Upper lobe of left lung (tissue), 6 donors: Measurements from ENCODE around the gene LIN37. TPM values are rescaled to one million over a fixed set of nuclear protein-coding genes. Genes with fewer than 3 reads are reported as not detected.

Source experiments
- ATAC-seq, 2 donors: fragments of 200-7000 bp; cut with Tn5 transposase; one replicate each; pipeline ENCODE4 v1.9.1; 2022; ENCODE audit warnings: mild to moderate bottlenecking in 2 of 2, moderate library complexity in 2 of 2; ENCODE audit not compliant: low FRiP score in 2 of 2
- DNase-seq, 2 donors: peaks; one replicate each; pipeline ENCODE4 v3.0.0-alpha.2; 2019 to 2020
- H3K27ac ChIP-seq, 4 donors: fragments of 200-600 bp; sonication (generic); one replicate each; pipeline ENCODE4 v1.5.1; 2016 to 2019
- H3K27me3 ChIP-seq, 4 donors: fragments of 200-600 bp; sonication (generic); one replicate each; pipeline ENCODE4 v1.5.1; 2017 to 2019
- H3K36me3 ChIP-seq, 4 donors: fragments of 200-600 bp; sonication (generic); one replicate each; pipeline ENCODE4 v1.5.1; 2016 to 2019
- H3K4me1 ChIP-seq, 4 donors: fragments of 200-600 bp; sonication (generic); one replicate each; pipeline ENCODE4 v1.5.1; 2018 to 2019
- H3K4me3 ChIP-seq, 4 donors: fragments of 200-600 bp; sonication (generic); one replicate each; pipeline ENCODE4 v1.5.1; 2017 to 2019; ENCODE audit warnings: mild to moderate bottlenecking in 2 of 4, moderate library complexity in 1 of 4
- H3K9me3 ChIP-seq, 4 donors: fragments of 200-600 bp; sonication (generic); one replicate each; pipeline ENCODE4 v1.5.1; 2018 to 2019
- EP300 ChIP-seq, 4 donors: sonication (generic); formaldehyde crosslinking; IDR thresholded peaks; one replicate each; pipeline ENCODE4 v1.5.1; 2017; ENCODE audit warnings: antibody characterized with exemption in 4 of 4, control low read depth in 2 of 4
- POLR2A ChIP-seq, 4 donors: fragments of 450-650 bp; IDR thresholded peaks; one replicate each; pipeline ENCODE4 v1.5.1; 2016 to 2017; ENCODE audit warnings: antibody characterized with exemption in 4 of 4, mild to moderate bottlenecking in 2 of 4
- POLR2AphosphoS5 ChIP-seq, 2 donors: sonication (generic); formaldehyde crosslinking; IDR thresholded peaks; one replicate each; pipeline ENCODE4 v1.5.1; 2017; ENCODE audit warnings: antibody characterized with exemption in 2 of 2
- WGBS, 2 donors: methylation state at CpG; one replicate each; pipeline ENCODE4 v1.1.5; 2017 to 2018; 5-methylcytosine and 5-hydroxymethylcytosine counted together
- total RNA-seq, 6 donors: library from RNA; depleted of rRNA in 4 of 6; stranded (reverse); fragments of >200 nt in 4 of 6; gene quantifications; one replicate each; pipeline versions ENCODE4 v1.1.0 to v1.2.1, GENCODE V29; 2016 to 2021
- TF ChIP-seq, protein P1 (sequence below), 6 experiments: fragments of 450-650 bp in 4 of 6; fragments of 200-600 bp in 2 of 6; sonication (generic) in 2 of 6; IDR thresholded peaks; one replicate each; pipeline ENCODE4 v1.5.1; 2016 to 2019; ENCODE audit warnings: antibody characterized with exemption in 6 of 6
- donor health status: DM: no; HTN: no; CAD: no; lungs with moderate emphysema.
- donor health status: DM: no; HTN: yes; CAD: no; lungs with severe emphysema.

LIN37 gene
- total RNA-seq, 6 donors from 2014 or later: 4.0 to 16.9 (median 10.9) TPM

DNA sequence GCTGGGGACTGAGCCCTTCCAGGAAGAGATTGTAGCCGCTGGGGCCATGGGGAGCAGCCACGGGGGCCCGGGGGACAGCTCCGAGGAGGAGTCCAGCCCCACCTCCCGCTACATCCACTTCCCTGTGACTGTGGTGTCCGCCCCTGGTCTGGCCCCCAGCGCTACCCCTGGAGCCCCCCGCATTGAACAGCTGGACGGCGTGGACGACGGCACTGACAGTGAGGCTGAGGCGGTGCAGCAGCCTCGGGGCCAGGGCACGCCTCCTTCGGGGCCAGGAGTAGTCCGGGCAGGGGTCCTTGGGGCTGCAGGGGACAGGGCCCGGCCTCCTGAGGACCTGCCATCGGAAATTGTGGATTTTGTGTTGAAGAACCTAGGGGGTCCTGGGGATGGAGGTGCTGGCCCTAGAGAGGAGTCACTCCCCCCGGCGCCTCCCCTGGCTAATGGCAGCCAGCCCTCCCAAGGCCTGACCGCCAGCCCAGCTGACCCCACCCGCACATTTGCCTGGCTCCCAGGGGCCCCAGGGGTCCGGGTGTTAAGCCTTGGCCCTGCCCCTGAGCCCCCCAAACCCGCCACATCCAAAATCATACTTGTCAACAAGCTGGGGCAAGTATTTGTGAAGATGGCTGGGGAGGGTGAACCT lies 15.7 kb upstream of the LIN37 start:
- DNase-seq: peak in 1 of 2 donors; percentile 76
- TF ChIP-seq POLR2A (IDR thresholded peaks at IDR 0.05): no peak
- TF ChIP-seq, protein P1, sequence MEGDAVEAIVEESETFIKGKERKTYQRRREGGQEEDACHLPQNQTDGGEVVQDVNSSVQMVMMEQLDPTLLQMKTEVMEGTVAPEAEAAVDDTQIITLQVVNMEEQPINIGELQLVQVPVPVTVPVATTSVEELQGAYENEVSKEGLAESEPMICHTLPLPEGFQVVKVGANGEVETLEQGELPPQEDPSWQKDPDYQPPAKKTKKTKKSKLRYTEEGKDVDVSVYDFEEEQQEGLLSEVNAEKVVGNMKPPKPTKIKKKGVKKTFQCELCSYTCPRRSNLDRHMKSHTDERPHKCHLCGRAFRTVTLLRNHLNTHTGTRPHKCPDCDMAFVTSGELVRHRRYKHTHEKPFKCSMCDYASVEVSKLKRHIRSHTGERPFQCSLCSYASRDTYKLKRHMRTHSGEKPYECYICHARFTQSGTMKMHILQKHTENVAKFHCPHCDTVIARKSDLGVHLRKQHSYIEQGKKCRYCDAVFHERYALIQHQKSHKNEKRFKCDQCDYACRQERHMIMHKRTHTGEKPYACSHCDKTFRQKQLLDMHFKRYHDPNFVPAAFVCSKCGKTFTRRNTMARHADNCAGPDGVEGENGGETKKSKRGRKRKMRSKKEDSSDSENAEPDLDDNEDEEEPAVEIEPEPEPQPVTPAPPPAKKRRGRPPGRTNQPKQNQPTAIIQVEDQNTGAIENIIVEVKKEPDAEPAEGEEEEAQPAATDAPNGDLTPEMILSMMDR (IDR thresholded peaks at IDR 0.05): no peak
- TF ChIP-seq EP300 (IDR thresholded peaks at IDR 0.05): no peak
- no peak for TF ChIP-seq POLR2AphosphoS5 (IDR thresholded peaks at IDR 0.05)
- Histone ChIP-seq H3K27ac (no peak overlapping the region), H3K9me3 (no peaks in the 10 kb centered on the region), H3K36me3 (peaks cover 43 to 100% (median 90%) of the 10 kb centered on the region in 4 donors), H3K4me1 (no peaks in the 10 kb centered on the region), H3K27me3 (no peaks in the 10 kb centered on the region), H3K4me3 (no peak overlapping the region)
- ATAC-seq: no peak
- 86% methylated on average over 19 of the region's 25 CpGs; no CpG with 5 or more reads in 1 of the 2 donors for WGBS, 2 donors

DNA sequence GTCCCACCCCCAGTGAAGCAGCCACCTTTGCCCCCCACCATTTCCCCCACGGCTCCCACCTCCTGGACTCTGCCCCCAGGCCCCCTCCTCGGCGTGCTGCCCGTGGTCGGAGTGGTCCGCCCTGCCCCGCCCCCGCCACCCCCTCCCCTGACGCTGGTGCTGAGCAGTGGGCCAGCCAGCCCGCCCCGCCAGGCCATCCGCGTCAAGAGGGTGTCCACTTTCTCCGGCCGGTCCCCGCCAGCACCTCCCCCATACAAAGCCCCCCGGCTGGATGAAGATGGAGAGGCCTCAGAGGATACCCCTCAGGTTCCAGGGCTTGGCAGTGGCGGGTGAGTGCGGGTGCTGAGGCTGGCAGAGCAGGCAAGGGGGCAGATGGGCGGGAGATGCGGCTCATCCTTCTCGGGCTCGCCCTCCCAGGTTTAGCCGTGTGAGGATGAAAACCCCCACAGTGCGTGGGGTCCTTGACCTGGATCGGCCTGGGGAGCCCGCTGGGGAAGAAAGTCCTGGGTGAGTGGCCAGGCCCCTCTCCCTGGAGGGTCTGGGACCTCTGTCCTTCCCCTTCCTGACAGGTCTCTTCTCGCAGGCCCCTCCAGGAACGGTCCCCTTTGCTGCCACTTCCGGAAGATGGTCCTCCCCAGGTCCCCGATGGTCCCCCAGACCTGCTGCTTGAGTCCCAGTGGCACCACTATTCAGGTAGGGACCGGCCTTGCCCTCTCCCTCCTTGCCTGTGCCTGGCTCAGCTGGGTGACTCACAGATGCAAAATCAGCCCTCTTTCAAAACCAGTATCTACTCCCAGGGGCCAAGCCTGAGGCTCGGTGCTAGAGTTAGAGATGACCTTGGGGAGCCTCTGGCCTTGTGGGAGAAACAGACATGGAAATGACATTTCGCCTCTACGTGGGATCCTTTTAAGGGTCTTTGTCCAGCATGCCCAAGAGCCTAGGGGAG lies 14.9 kb upstream of the LIN37 start:
- H3K4me1 ChIP-seq: no peaks in the 10 kb centered on the region
- no peak for TF ChIP-seq EP300 (IDR thresholded peaks at IDR 0.05)
- TF ChIP-seq POLR2A (IDR thresholded peaks at IDR 0.05): no peak
- TF ChIP-seq, protein P1 (IDR thresholded peaks at IDR 0.05): no peak
- no peak for TF ChIP-seq POLR2AphosphoS5 (IDR thresholded peaks at IDR 0.05)
- H3K9me3 ChIP-seq: no peaks in the 10 kb centered on the region
- H3K27me3 ChIP-seq: no peaks in the 10 kb centered on the region
- H3K4me3 ChIP-seq: no peak overlapping the region
- H3K27ac ChIP-seq: no peak overlapping the region
- DNase-seq (no peak), ATAC-seq (no peak)
- WGBS, 2 donors: 96% methylated on average over 17 to 29 of the region's 35 CpGs
- peaks cover 38 to 100% (median 90%) of the 10 kb centered on the region in 4 donors for H3K36me3 ChIP-seq

DNA sequence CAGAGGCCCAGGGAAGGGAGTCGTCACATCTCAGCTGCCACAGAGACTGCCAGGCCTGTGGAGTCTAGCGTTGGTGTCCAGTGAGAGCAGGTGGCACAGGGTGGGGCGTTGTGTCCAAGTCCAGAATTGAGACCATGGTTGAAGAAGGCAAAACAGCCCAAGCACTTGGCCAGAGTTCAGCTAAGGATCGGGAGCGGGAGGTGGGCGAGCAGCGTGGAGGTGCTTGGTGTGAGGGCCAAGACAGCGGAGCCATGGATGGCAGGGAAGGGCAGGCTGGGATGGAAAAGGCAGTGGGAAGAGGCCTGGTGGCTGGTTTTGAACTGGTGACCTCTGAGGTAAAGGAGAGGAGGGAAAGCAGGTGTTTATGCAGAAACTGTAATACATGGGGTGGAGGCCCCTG lies 14.1 kb upstream of the LIN37 start:
- Histone ChIP-seq H3K4me1 (peaks cover 0 to 5% (median 3%) of the 10 kb centered on the region in 4 donors), H3K27me3 (no peaks in the 10 kb centered on the region), H3K36me3 (peaks cover 31 to 99% (median 87%) of the 10 kb centered on the region in 4 donors), H3K4me3 (no peak overlapping the region), H3K9me3 (no peaks in the 10 kb centered on the region), H3K27ac (no peak overlapping the region)
- WGBS, 2 donors: 93 to 96% methylated on average over 8 of the region's 8 CpGs
- TF ChIP-seq POLR2AphosphoS5 (IDR thresholded peaks at IDR 0.05) (no peak), EP300 (IDR thresholded peaks at IDR 0.05) (no peak), POLR2A (IDR thresholded peaks at IDR 0.05) (no peak)
- TF ChIP-seq, protein P1 (IDR thresholded peaks at IDR 0.05): no peak
- no peak for ATAC-seq
- no peak for DNase-seq

DNA sequence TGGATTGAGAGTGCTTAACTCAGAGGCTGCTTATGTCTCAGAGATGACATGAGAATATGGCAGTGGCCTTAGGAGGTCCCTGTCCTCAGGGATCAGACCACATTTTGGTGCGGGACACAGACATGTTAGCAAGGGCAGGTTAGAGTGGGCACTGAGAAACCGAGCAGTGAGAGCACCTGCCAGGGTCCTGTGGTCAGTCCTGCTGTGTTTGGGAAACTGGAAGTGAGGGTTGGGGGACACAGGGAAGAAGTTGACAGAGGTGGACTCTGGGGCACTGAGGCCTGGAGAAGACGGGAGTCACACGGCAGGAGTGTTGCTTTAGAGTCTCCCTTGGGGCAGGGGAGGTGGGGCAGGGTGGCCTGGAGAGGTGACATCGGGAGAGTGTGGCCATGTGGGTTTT lies 13.5 kb upstream of the LIN37 start:
- WGBS, 2 donors: 91 to 94% methylated on average over 5 of the region's 5 CpGs
- DNase-seq: no peak
- ATAC-seq: no peak

More for the DNA sequence above, 13.5 kb upstream of the LIN37 start:
- peaks cover 26 to 93% (median 81%) of the 10 kb centered on the region in 4 donors for H3K36me3 ChIP-seq
- H3K4me1 ChIP-seq: peaks cover 3 to 11% (median 9%) of the 10 kb centered on the region in 4 donors
- H3K9me3 ChIP-seq: no peaks in the 10 kb centered on the region
- no peaks in the 10 kb centered on the region for H3K27me3 ChIP-seq
- no peak overlapping the region for H3K27ac ChIP-seq
- H3K4me3 ChIP-seq: no peak overlapping the region
- TF ChIP-seq, protein P1 (IDR thresholded peaks at IDR 0.05): no peak
- TF ChIP-seq POLR2A (IDR thresholded peaks at IDR 0.05): no peak
- no peak for TF ChIP-seq EP300 (IDR thresholded peaks at IDR 0.05)
- TF ChIP-seq POLR2AphosphoS5 (IDR thresholded peaks at IDR 0.05): no peak
